Common myeloid progenitor, CD34-positive (primary cell): ENCODE data around the gene MAFF.
A peak's percentile ranks its signal among the peaks of the same experiment; 100 is the strongest.

Experiments
- CTCF ChIA-PET: fragments of 350-600 bp; sonication (Branson Sonifier 250); formaldehyde crosslinking; loops from one replicate; lab custom pipeline; 2021; ENCODE audit warnings: antibody characterized with exemption; lab: Charles Lee
- POLR2A ChIA-PET: fragments of 350-600 bp; sonication (Branson Sonifier 250); formaldehyde crosslinking; loops from one replicate; lab custom pipeline; 2021; ENCODE audit warnings: antibody characterized with exemption; lab: Charles Lee
- DNase-seq, 3 donors: peaks; one replicate each; pipeline versions ENCODE4 v3.0.0 to v3.0.0-alpha.2; 2013
- H3K27ac ChIP-seq, 2 experiments: 1 replicate in 1 of 2; 2 replicates in 1 of 2; pipeline ENCODE4 v1.7.0; 2013; ENCODE audit warnings: inconsistent platforms in 2 of 2, low read length in 2 of 2, mild to moderate bottlenecking in 2 of 2, low read depth in 1 of 2, moderate library complexity in 1 of 2; ENCODE audit not compliant: severe bottlenecking in 2 of 2, insufficient read depth in 1 of 2, poor library complexity in 1 of 2
- H3K27me3 ChIP-seq, 5 experiments: replicated peaks in 2 of 5; 1 replicate in 3 of 5; 2 replicates in 2 of 5; pipeline versions ENCODE4 v1.6.1 to v1.7.0; 2013; ENCODE audit warnings: low read length in 4 of 5, mild to moderate bottlenecking in 2 of 5, moderate library complexity in 2 of 5, inconsistent platforms in 1 of 5; ENCODE audit not compliant: insufficient read depth in 5 of 5, control insufficient read depth in 4 of 5
- H3K36me3 ChIP-seq, 4 experiments: 1 replicate in 2 of 4; 2 replicates in 2 of 4; pipeline versions ENCODE4 v1.6.1 to v1.7.0; 2013; ENCODE audit warnings: low read length in 3 of 4, control low read depth in 1 of 4, mild to moderate bottlenecking in 1 of 4; ENCODE audit not compliant: control insufficient read depth in 4 of 4, insufficient read depth in 4 of 4
- H3K4me1 ChIP-seq, 4 experiments: 1 replicate in 3 of 4; 2 replicates in 1 of 4; pipeline versions ENCODE4 v1.6.1 to v1.7.1; 2013; ENCODE audit warnings: low read length in 3 of 4, mild to moderate bottlenecking in 3 of 4, control low read depth in 1 of 4, inconsistent platforms in 1 of 4, moderate library complexity in 1 of 4; ENCODE audit not compliant: control insufficient read depth in 4 of 4, insufficient read depth in 4 of 4; ENCODE audit errors: control extremely low read depth in 1 of 4
- H3K4me3 ChIP-seq, 7 experiments: 1 replicate in 4 of 7; 2 replicates in 3 of 7; pipeline versions ENCODE4 v1.5.1 to v1.7.0; 2013; ENCODE audit warnings: mild to moderate bottlenecking in 7 of 7, low read length in 6 of 7, moderate library complexity in 6 of 7, inconsistent platforms in 2 of 7, low read depth in 2 of 7, control low read depth in 1 of 7; ENCODE audit not compliant: insufficient read depth in 4 of 7, control insufficient read depth in 1 of 7; ENCODE audit errors: extremely low read depth in 1 of 7
- H3K9me3 ChIP-seq, 5 experiments: 1 replicate in 4 of 5; 2 replicates in 1 of 5; pipeline versions ENCODE4 v1.6.1 to v1.7.1; 2013; ENCODE audit warnings: low read length in 4 of 5, mild to moderate bottlenecking in 2 of 5, inconsistent platforms in 1 of 5, low read depth in 1 of 5, moderate library complexity in 1 of 5; ENCODE audit not compliant: control insufficient read depth in 4 of 5, insufficient read depth in 2 of 5; ENCODE audit errors: control extremely low read depth in 1 of 5
- WGBS: methylation state at CpG from one replicate; pipeline ENCODE4 v1.1.5; 2013; ENCODE audit not compliant: insufficient coverage; 5-methylcytosine and 5-hydroxymethylcytosine counted together

MAFF gene

DNA sequence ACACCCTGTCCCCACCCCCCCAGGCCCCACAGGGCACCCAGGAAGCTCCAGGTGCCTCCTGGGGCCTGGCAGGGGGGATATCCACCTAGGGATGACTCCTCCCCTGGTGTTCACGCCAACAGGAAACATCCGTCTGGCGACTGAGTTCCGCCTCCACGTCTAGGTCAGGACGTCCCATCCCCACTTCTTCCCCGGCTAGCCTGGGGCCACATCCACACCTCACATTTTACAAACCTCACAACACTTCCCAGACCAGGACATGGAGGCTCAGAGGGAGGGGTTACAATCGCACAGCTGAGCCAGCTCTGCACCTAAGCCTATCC, 21.0 kb downstream of the MAFF start:
- Histone ChIP-seq H3K36me3 (peaks cover 0 to 40% (median 11%) of the 10 kb centered on the region in 4 experiments), H3K4me1 (peaks cover 0 to 10% (median 4%) of the 10 kb centered on the region in 4 experiments), H3K9me3 (no peaks in the 10 kb centered on the region), H3K27me3 (no peaks in the 10 kb centered on the region), H3K4me3 (no peak overlapping the region), H3K27ac (no peak overlapping the region)
- WGBS, result 54% methylated on average over 4 of the region's 8 CpGs
- DNase-seq, result no peak
- POLR2A ChIA-PET, result no interaction called here
- CTCF ChIA-PET, result interaction anchor here (1.1 to 1.5 kb wide), 2 partner anchors 18 to 170 kb away, joined by 3 read pairs; no protein-coding TSS in a partner anchor

DNA sequence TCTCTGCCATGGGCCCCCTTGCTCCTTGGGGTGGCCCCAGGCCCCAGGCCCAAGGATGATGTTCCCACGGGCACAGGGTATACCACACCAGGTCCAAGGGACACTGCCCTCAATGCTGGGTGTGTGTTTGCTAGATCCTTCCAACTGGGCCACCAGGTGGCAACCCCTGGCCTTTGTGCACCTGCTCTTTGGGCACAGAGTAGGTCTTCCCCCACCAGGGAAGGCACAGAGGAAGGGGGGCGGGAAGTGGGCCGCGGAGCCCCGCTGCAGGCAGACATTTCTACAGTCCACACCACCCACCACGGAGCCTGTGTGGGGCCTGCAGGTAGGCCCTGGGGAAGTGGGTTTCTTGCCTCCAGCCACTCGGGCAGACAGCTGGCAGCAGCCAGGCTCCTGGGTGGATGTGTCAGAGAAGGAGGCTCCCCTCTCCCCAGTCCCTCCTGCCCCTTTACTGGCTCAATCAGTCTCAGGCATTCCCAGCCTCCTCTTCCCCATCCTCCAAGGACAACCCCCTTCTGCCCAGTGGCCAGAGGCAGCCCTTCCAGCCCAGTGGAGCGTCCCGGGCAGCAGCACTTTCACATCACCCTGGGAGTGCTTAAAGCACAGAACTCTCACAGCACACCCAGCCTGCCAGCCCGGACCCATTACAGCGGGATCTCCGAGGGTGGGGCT, 21.6 kb downstream of the MAFF start:
- H3K36me3 ChIP-seq, result peaks cover 0 to 45% (median 14%) of the 10 kb centered on the region in 4 experiments
- H3K4me3 ChIP-seq, result no peak overlapping the region
- H3K9me3 ChIP-seq, result no peaks in the 10 kb centered on the region
- DNase-seq, result no peak
- no peak overlapping the region for H3K27ac ChIP-seq
- peaks cover 0 to 8% (median 3%) of the 10 kb centered on the region in 4 experiments for H3K4me1 ChIP-seq
- ChIA-PET CTCF (interaction anchor here (0.9 to 1.5 kb wide), 3 partner anchors 19 to 109 kb away, joined by 3 to 4 read pairs (median 3); no protein-coding TSS in a partner anchor), POLR2A (no interaction called here)
- no peaks in the 10 kb centered on the region for H3K27me3 ChIP-seq
- WGBS, result 100% methylated on average over 4 of the region's 12 CpGs

DNA sequence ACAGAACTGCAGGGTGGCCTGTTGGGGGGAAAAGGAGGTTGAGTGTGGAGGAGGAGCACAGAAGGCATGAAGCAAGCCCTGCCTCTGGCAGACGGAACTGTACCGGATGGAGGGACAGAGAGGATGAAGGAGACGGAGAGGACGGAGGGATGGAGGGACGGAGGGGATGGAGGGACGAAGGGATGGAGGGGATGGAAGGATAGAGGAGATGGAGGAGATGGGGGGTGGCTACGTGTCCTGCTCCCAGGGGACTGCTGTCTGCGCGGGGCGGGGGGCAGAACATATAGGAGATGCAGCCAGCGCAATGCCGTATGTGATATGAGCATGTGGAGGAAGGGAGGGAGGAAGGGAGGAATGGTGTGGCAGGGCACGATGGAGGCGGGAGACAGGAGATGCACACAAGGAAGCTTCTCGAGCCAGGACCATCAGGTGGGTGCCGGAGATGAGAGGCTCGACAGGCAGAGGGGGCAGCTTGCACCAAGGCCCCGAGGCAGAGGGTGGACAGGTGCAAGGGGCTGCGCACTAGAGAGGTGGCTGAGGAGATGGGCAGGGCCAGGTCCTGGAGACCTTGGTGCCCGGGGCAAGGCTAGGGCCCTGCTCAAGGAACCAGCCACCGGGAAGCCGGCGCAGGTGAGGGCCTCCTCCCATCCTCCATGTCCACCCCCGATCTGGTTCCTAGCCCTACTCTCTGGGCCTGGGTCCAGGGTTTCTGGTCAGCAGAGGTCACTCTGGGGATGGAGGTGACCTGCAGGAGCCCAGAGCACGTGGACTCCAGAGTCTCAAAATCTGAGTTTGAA, 25.3 kb downstream of the MAFF start:
- no peak overlapping the region for H3K4me3 ChIP-seq
- POLR2A ChIA-PET, result interaction anchor here (0.6 kb wide), 1 partner anchor 21 kb away, joined by 3 read pairs; no protein-coding TSS in a partner anchor
- no peak overlapping the region for H3K27ac ChIP-seq
- H3K4me1 ChIP-seq, result peaks cover 0 to 11% (median 8%) of the 10 kb centered on the region in 4 experiments
- CTCF ChIA-PET, result interaction anchor here (1.5 to 4.5 kb wide), 2 partner anchors 113 to 175 kb away, joined by 14 to 44 read pairs; no protein-coding TSS in a partner anchor
- no peaks in the 10 kb centered on the region for H3K9me3 ChIP-seq
- 98% methylated on average over 20 of the region's 25 CpGs for WGBS
- peaks cover 0 to 50% (median 22%) of the 10 kb centered on the region in 4 experiments for H3K36me3 ChIP-seq
- no peak for DNase-seq
- no peaks in the 10 kb centered on the region for H3K27me3 ChIP-seq

DNA sequence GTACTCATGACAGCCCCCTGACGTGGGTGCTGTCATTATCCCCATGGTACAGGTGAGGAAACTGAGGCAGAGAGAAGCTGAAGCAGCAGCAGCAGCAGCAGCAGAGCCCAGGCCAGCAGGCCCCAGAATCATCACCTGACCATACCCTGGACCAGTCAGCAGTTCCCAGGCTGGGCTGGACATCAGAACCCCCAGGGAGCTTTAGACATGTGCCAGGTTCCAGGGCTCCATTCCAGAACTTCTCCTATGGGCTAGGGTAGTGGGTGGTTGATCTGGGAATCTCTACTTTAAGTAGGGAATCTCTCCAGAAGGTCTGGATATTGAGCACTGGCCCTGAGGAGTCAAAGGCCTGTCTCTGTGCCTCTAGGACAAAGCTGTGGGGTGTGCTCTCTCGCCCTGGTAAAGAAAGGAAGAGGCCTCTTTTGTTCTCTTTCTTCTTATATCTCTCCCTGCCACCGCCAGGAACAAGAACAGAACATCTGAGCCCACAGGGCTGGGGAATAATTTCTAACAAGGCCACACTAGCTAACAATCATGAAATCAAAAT, 26.6 kb downstream of the MAFF start:
- CTCF ChIA-PET, result interaction anchor here (0.5 to 4.5 kb wide), 9 partner anchors 9 to 298 kb away, joined by 3 to 44 read pairs (median 3); no protein-coding TSS in a partner anchor
- POLR2A ChIA-PET, result no interaction called here

DNA sequence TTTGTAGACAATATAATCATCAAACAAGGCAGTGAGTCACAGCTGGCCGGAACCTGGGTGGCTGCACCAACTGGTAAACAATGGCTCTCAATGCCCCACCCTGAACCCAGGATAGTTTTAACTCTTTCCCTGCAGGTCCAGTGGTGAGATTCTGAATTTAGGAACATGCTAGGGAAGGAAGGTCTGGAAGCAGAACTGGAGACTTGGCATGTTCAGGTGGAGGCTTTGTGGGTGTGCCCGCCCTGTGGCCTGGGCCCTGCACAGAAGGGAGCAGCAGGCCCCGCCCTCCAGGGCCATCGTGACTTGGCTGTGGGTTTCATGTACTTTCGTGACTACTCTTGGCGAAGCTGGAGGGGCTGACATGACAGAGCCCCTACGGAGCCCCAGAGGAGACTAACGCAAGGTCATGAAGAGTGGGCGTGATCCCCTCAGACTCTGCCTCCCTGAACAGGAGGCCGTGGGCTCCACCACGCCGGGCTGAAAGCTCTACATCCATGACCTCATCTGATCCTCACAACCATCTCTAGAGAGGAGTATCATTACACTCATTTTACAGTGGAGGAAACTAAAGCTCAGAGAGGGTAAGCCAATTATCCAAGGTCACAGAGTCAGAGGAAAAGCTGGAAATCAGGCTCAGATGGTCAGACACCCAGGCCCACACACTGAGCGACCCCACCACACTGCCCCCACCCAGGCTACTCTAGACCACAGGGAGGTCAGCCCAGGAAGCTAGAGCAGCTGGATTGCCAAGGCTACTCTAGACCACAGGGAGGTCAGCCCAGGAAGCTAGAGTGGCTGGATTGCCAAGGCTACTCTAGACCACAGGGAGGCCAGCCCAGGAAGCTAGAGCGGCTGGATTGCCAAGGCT, 27.3 kb downstream of the MAFF start:
- CTCF ChIA-PET, result interaction anchor here (0.5 to 4.5 kb wide), 21 partner anchors 7 to 298 kb away, joined by 3 to 44 read pairs (median 4); no protein-coding TSS in a partner anchor
- H3K4me3 ChIP-seq, result no peak overlapping the region
- peaks cover 0 to 11% (median 8%) of the 10 kb centered on the region in 4 experiments for H3K4me1 ChIP-seq
- no peak overlapping the region for H3K27ac ChIP-seq
- H3K36me3 ChIP-seq, result peaks cover under 1 to 47% (median 29%) of the 10 kb centered on the region in 4 experiments
- DNase-seq, result no peak
- POLR2A ChIA-PET, result no interaction called here
- H3K27me3 ChIP-seq, result no peaks in the 10 kb centered on the region
- WGBS, result 99% methylated on average over 10 of the region's 14 CpGs
- no peaks in the 10 kb centered on the region for H3K9me3 ChIP-seq

More for the DNA sequence above, 26.6 kb downstream of the MAFF start:
- 100% methylated on average over 1 of the region's 3 CpGs for WGBS
- H3K27me3 ChIP-seq, result no peaks in the 10 kb centered on the region
- no peaks in the 10 kb centered on the region for H3K9me3 ChIP-seq
- no peak overlapping the region for H3K4me3 ChIP-seq
- no peak for DNase-seq
- peaks cover 0 to 49% (median 28%) of the 10 kb centered on the region in 4 experiments for H3K36me3 ChIP-seq
- no peak overlapping the region for H3K27ac ChIP-seq
- peaks cover 0 to 11% (median 8%) of the 10 kb centered on the region in 4 experiments for H3K4me1 ChIP-seq

DNA sequence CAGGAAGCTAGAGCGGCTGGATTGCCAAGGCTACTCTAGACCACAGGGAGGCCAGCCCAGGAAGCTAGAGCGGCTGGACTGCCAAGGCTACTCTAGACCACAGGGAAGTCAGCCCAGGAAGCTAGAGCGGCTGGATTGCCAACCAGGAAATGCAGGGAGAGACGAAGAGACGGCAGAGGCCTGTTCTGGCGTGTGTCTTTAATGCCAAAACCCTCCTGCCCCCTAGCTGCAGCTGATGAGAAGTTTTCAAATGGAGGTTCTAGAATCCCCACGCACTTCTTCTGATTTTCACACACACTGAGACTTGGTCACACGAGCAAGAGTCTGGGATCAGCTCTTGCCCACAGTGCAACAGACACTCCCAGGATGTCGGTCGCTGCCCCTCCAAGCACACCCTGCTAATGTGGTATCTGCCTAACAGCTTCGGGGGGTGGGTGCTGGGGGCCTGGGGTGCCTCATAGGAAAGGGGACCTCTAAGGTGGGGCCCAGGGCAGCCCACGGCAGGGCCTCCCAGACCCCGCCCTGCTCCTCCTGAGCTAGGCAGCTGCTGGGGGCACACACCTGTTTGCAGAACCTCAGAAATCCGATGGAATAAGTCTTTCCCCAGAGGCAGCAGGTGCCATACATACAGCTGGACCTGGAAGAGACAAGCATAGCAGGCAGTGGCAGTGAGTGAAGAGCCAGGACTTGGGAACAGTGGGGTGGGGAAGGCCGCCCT, 28.5 kb downstream of the MAFF start:
- Histone ChIP-seq H3K4me3 (no peak overlapping the region), H3K36me3 (peaks cover 2 to 46% (median 33%) of the 10 kb centered on the region in 4 experiments), H3K4me1 (peaks cover 0 to 11% (median 8%) of the 10 kb centered on the region in 4 experiments), H3K27ac (no peak overlapping the region), H3K9me3 (no peaks in the 10 kb centered on the region), H3K27me3 (no peaks in the 10 kb centered on the region)
- DNase-seq, result peak; percentile 77 to 88 (median 85)
- ChIA-PET CTCF (interaction anchor here (0.8 to 4.5 kb wide), 25 partner anchors 8 to 181 kb away, joined by 3 to 44 read pairs (median 4); no protein-coding TSS in a partner anchor), POLR2A (no interaction called here)
- 52% methylated on average over 9 of the region's 15 CpGs for WGBS
